ENCODE data around the gene DNAJA3. TPM values are rescaled to one million over a fixed set of nuclear protein-coding genes. Genes with fewer than 3 reads are reported as not detected.

DNAJA3 gene
- total and polyA plus RNA-seq, 9 of the 15 experiments (the other 6 are each of a cell fraction or from before 2014, with no cell fraction given) = 8.1 to 105 (median 79.0) TPM

- TF ChIP-seq ZNF639 (CRISPR knock-in tag; conservative IDR thresholded peaks at IDR 0.05 in 1 of 2, IDR thresholded peaks at IDR 0.05 in 1 of 2) = no peak
- no peak for TF ChIP-seq SNIP1 (IDR thresholded peaks at IDR 0.05; ENCODE audit: low read depth)
- no peak for TF ChIP-seq ZNF232 (CRISPR knock-in tag; IDR thresholded peaks at IDR 0.05)
- TF ChIP-seq NR2C2 (CRISPR knock-in tag; IDR thresholded peaks at IDR 0.05) = no peak
- peak; percentile 85 for TF ChIP-seq NR2C2 (tag; IDR thresholded peaks at IDR 0.05)
- TF ChIP-seq FOXK1 (CRISPR knock-in tag; IDR thresholded peaks at IDR 0.05; ENCODE audit: borderline replicate concordance) = 0 out of 2 replicates have a peak, but pooled peaks have one; percentile 13
- TF ChIP-seq CBFB (CRISPR knock-in tag; IDR thresholded peaks at IDR 0.05) = no peak
- no peak for TF ChIP-seq ZNF780A (CRISPR knock-in tag; IDR thresholded peaks at IDR 0.05)
- TF ChIP-seq ESRRA (IDR thresholded peaks at IDR 0.05; ENCODE audit: borderline replicate concordance, low read depth) = 0 out of 2 replicates have a peak, but pooled peaks have one; percentile 8
- peak; percentile 5 for TF ChIP-seq SMAD1 (IDR thresholded peaks at IDR 0.05; ENCODE audit: low read depth, low read length, partially characterized antibody)
- TF ChIP-seq RBFOX2 (IDR thresholded peaks at IDR 0.05; ENCODE audit: low read depth, low read length) = peak; percentile 78
- TF ChIP-seq TRIM25 (IDR thresholded peaks at IDR 0.05; ENCODE audit: borderline replicate concordance) = no peak
- TF ChIP-seq MYC (IDR thresholded peaks at IDR 0.05; ENCODE audit: low read depth, low read length) = no peak
- peak; percentile 27; the same call in 1 of the 2 replicates for TF ChIP-seq MYC (CRISPR knock-in tag; IDR thresholded peaks at IDR 0.05; ENCODE audit: borderline replicate concordance, low read depth)
- TF ChIP-seq SIN3B (IDR thresholded peaks at IDR 0.05; ENCODE audit: low read depth) = no peak
- TF ChIP-seq ZNF592 (IDR thresholded peaks at IDR 0.05) = 0 out of 2 replicates have a peak, but pooled peaks have one; percentile 27
- no peak for TF ChIP-seq ZNF778 (CRISPR knock-in tag; IDR thresholded peaks at IDR 0.05)
- no peak for TF ChIP-seq ZNF217 (CRISPR knock-in tag; IDR thresholded peaks at IDR 0.05)
- TF ChIP-seq GABPA (tag; conservative IDR thresholded peaks at IDR 0.05; ENCODE audit: low read depth) = no peak
- TF ChIP-seq ZNF175 (CRISPR knock-in tag; IDR thresholded peaks at IDR 0.05; ENCODE audit: low read depth) = no peak
- TF ChIP-seq MAZ (CRISPR knock-in tag; conservative IDR thresholded peaks at IDR 0.05 in 1 of 2, IDR thresholded peaks at IDR 0.05 in 1 of 2) = no peak; a peak in 1 of 4 replicates
These were observed 485 bp downstream of the DNAJA3 start (continued) for GRCh38 chr16:4426021-4426684.
